Esophagus squamous epithelium (tissue), 5 donors: ENCODE results near the gene KMT5C. TPM values are rescaled to one million over a fixed set of nuclear protein-coding genes. Genes with fewer than 3 reads are reported as not detected.
"Not testable (repeated sequence)": the region's sequence is repeated elsewhere in the genome, so short reads cannot be mapped to it uniquely, and the experiment has no call there.

Source experiments
- DNase-seq: peaks from one replicate; lab custom pipeline; 2025; lab: John Stamatoyannopoulos, UW
- H3K27ac ChIP-seq, 4 donors: fragments of 200-600 bp; sonication (generic); one replicate each; pipeline ENCODE4 v1.5.1; 2016 to 2019; ENCODE audit warnings: mild to moderate bottlenecking in 1 of 4
- H3K27me3 ChIP-seq, 4 donors: fragments of 200-600 bp; sonication (generic); 1 replicate in 3 of 4; 2 replicates in 1 of 4; pipeline versions ENCODE4 v1.5.1 to v1.6.0; 2017 to 2021; ENCODE audit warnings: antibody characterized with exemption in 1 of 4
- H3K36me3 ChIP-seq, 3 donors: fragments of 200-600 bp; sonication (generic); one replicate each; pipeline ENCODE4 v1.5.1; 2016 to 2019
- H3K4me1 ChIP-seq, 3 donors: fragments of 200-600 bp; sonication (generic); one replicate each; pipeline ENCODE4 v1.5.1; 2017 to 2019
- H3K4me3 ChIP-seq, 4 donors: fragments of 200-600 bp; sonication (generic); 1 replicate in 3 of 4; 2 replicates in 1 of 4; pipeline ENCODE4 v1.5.1; 2016 to 2019; ENCODE audit warnings: mild to moderate bottlenecking in 2 of 4, moderate library complexity in 1 of 4
- H3K9me3 ChIP-seq, 3 donors: fragments of 200-600 bp; sonication (generic); one replicate each; pipeline ENCODE4 v1.5.1; 2016 to 2019
- POLR2A ChIP-seq, 4 donors: fragments of 450-650 bp; IDR thresholded peaks; one replicate each; pipeline ENCODE4 v1.6.1; 2017; ENCODE audit warnings: antibody characterized with exemption in 4 of 4, mild to moderate bottlenecking in 4 of 4, moderate library complexity in 3 of 4
- WGBS, 2 donors: methylation state at CpG; one replicate each; pipeline ENCODE4 v1.1.5; 2018; 5-methylcytosine and 5-hydroxymethylcytosine counted together
- intact Hi-C: fragments of 100-400 bp; cut with DNase I; formaldehyde crosslinking; loops from one replicate; pipeline ENCODE4 v1.15.0; 2022
- total RNA-seq, 4 donors: library from RNA; depleted of rRNA; stranded (reverse); fragments of >200 nt; gene quantifications; one replicate each; pipeline ENCODE4 v1.1.0, GENCODE V29; 2016
- TF ChIP-seq, protein P1 (sequence below), 6 experiments: fragments of 450-650 bp in 4 of 6; fragments of 200-600 bp in 2 of 6; sonication (generic) in 2 of 6; IDR thresholded peaks; one replicate each; pipeline ENCODE4 v1.5.1; 2016 to 2019; ENCODE audit warnings: antibody characterized with exemption in 6 of 6, mild to moderate bottlenecking in 4 of 6, moderate library complexity in 4 of 6
- donor health status: DM: yes; HTN: yes; CAD: no.

KMT5C gene
- total RNA-seq, 4 donors from 2014 or later, result 5.3 to 9.9 (median 8.2) TPM

DNA sequence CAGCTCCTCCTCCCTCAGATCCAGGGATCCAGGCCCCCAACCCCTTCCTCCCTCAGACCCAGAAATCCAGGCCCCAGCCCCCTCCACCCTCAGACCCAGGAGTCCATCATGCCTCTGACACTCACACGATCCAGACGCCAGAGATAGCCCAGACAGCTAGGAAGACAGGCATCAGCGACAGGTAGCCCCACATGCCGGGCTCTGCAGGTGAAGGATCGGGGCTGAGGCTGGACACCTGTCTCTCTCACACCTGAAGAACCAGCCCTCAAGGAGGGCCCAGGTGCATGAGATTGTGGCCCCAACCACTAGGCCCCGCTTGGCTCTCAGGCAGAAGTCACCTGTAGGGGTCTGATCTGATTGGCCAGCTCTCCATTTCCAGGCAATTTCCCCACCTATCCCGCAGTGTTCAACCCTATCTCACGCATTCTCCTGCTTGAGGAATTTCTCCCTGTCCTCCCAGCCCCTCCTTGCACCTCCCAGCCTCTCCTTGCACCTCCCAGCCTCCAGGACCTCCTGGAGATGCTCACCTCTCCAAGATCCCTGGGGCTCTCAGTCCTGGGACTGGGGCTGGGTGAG lies 18.7 kb upstream of the KMT5C start:
- TF ChIP-seq POLR2A (IDR thresholded peaks at IDR 0.05), result no peak
- Histone ChIP-seq H3K4me3 (no peak overlapping the region), H3K9me3 (no peaks in the 10 kb centered on the region), H3K4me1 (no peaks in the 10 kb centered on the region), H3K36me3 (no peaks in the 10 kb centered on the region), H3K27ac (no peak overlapping the region), H3K27me3 (peaks cover 0 to 42% (median 0%) of the 10 kb centered on the region in 4 donors)
- no peak for DNase-seq
- 64 to 90% methylated on average over 3 to 4 of the region's 8 CpGs for WGBS, 2 donors
- intact Hi-C loops, result no loop called here

DNA sequence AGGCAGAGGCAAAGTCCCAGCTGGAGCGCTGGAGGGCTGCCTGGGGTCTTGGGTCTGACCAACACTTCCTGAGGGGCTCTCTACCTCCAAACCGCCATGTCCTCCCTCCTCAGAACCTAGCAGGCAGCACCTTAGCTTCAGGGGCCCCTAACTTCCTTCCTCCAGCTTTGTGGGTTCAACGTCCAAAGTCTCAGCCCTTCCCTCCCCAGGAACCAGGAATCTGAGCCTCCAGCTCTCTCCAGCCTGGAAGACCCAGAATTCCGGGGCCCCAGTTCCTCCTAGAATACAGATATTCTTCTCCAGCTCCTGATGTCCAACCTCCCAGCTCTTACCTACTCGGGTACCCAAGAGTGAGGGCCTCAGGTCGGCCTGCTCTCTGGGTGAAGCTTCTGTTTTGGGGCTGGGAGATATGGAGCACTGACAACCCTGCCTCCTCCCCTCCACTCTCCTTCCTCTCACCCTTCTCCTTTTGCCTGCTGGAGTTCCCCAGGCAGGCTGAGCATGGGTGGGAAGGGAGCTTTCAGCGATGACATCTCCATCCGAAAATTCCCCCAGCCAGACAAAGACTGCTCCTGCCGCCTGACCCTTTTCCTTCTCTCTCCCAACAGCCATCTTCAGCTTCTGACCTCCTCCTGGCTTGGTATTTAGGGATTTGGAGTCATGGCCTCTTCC lies 18.1 kb upstream of the KMT5C start:
- TF ChIP-seq POLR2A (IDR thresholded peaks at IDR 0.05), result no peak
- TF ChIP-seq, protein P1, sequence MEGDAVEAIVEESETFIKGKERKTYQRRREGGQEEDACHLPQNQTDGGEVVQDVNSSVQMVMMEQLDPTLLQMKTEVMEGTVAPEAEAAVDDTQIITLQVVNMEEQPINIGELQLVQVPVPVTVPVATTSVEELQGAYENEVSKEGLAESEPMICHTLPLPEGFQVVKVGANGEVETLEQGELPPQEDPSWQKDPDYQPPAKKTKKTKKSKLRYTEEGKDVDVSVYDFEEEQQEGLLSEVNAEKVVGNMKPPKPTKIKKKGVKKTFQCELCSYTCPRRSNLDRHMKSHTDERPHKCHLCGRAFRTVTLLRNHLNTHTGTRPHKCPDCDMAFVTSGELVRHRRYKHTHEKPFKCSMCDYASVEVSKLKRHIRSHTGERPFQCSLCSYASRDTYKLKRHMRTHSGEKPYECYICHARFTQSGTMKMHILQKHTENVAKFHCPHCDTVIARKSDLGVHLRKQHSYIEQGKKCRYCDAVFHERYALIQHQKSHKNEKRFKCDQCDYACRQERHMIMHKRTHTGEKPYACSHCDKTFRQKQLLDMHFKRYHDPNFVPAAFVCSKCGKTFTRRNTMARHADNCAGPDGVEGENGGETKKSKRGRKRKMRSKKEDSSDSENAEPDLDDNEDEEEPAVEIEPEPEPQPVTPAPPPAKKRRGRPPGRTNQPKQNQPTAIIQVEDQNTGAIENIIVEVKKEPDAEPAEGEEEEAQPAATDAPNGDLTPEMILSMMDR (IDR thresholded peaks at IDR 0.05), result no peak
- H3K4me1 ChIP-seq, result no peaks in the 10 kb centered on the region
- WGBS, 2 donors, result 67 to 76% methylated on average over 3 to 9 of the region's 9 CpGs
- no peak for DNase-seq
- H3K36me3 ChIP-seq, result no peaks in the 10 kb centered on the region
- intact Hi-C loops, result no loop called here
- H3K27ac ChIP-seq, result no peak overlapping the region
- H3K9me3 ChIP-seq, result no peaks in the 10 kb centered on the region
- peaks cover 0 to 42% (median 0%) of the 10 kb centered on the region in 4 donors for H3K27me3 ChIP-seq
- no peak overlapping the region for H3K4me3 ChIP-seq

DNA sequence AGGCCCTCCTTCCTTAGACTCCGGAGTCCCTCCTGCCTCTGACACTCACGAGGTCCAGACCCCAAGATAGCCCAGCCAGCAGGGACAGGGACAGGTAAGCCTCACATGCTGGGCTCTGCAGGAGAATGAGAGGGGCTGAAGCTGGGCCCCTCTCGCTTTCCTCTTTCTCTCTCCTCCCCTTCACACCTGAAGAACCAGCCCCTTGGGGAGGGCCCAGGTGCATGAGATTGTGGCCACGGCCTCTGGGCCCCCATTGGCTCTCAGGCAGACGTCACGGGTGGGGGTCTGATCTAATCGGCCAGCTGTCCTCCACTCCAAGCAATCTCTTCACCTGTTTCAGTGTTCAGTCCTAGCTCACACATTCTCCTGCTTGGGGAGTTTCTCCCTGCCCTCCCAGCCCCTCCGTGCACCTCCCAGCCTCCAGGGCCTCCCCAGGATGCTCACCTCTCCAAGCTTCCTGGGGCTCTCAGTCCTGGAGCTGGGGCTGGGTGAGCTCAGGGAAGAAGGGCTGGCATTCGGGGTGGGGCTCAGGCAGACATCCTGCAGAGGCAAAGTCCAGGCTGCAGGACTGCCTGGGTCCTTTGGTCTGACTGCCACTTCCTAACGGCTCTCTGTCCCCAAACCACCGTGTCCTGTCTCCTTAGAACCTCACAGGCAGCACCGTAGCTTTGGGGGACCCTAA lies 17.3 kb upstream of the KMT5C start:
- H3K27ac ChIP-seq, result no peak overlapping the region
- H3K4me3 ChIP-seq, result no peak overlapping the region
- no peaks in the 10 kb centered on the region for H3K36me3 ChIP-seq
- H3K9me3 ChIP-seq, result no peaks in the 10 kb centered on the region
- no peak for DNase-seq
- H3K27me3 ChIP-seq, result peaks cover 0 to 42% (median 0%) of the 10 kb centered on the region in 4 donors
- WGBS, 2 donors, result 59 to 74% methylated on average over 10 of the region's 12 CpGs
- TF ChIP-seq, protein P1 (IDR thresholded peaks at IDR 0.05), result no peak
- TF ChIP-seq POLR2A (IDR thresholded peaks at IDR 0.05), result no peak
- H3K4me1 ChIP-seq, result no peaks in the 10 kb centered on the region
- intact Hi-C loops, result no loop called here

DNA sequence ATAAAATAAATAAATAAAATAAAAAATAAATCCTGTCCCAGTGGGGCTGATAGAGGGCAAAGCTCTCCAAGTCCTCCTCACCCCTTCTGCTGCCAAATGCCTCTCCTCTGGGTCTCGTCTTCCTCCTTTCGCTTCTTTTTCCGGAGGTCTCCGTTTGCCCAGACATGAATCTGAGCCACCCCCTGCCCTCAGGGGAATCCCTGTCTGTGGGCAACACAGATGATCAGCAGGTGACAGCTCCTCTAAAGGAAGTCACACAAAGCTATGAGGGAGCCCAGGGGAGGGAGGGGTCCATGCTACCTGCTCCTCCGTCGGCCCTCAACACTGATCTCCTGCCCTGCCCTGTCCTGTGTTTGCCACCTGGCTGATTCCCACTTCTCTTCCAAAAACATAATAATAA lies 15.0 kb upstream of the KMT5C start:
- Histone ChIP-seq H3K36me3 (no peaks in the 10 kb centered on the region), H3K27ac (peak overlapping the region in 1 of 4 donors; percentile 67), H3K4me3 (peak overlapping the region in 1 of 4 donors; percentile 27), H3K9me3 (no peaks in the 10 kb centered on the region), H3K27me3 (peaks cover 0 to 38% (median 0%) of the 10 kb centered on the region in 4 donors), H3K4me1 (no peaks in the 10 kb centered on the region)
- intact Hi-C loops, result no loop called here
- no peak for DNase-seq
- TF ChIP-seq POLR2A (IDR thresholded peaks at IDR 0.05), result no peak
- TF ChIP-seq, protein P1 (IDR thresholded peaks at IDR 0.05), result no peak
- 48 to 67% methylated on average over 6 of the region's 6 CpGs for WGBS, 2 donors

DNA sequence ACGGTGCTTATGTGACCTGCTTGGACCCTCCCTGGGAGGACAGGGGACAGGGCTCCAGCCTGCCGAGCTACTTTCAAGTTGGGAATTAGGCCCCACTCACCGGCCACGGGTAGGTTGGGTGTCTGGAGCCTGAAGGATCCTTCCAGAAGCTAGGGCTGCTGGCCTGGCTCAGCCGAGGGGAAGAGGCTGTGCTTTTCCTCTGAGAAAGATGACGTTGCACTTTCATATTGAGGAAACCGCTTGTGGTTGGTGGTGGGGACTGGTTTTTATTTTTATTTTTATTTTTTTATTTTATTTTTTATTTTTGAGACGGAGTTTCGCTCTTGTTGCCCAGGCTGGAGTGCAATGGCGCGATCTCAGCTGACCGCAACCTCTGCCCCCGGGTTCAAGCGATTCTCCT lies 14.5 kb upstream of the KMT5C start, which contains the start of gene TMEM150B:
TSS of gene TMEM150B (minus strand) at position 170 of the 400 bp plus-strand sequence. CDS start 4,305 bp downstream, outside the sequence.
- 64 to 68% methylated on average over 13 to 14 of the region's 14 CpGs for WGBS, 2 donors
- Histone ChIP-seq H3K4me3 (peak within 1 kb of the TSS in 1 of 4 donors; percentile 27), H3K27ac (peak within 1 kb of the TSS in 2 of 4 donors; percentile 6 to 67), H3K27me3 (peaks cover 0 to 33% (median 0%) of the 10 kb centered on the region in 4 donors), H3K9me3 (no peaks in the 10 kb centered on the region), H3K36me3 (no peaks in the 10 kb centered on the region), H3K4me1 (no peaks in the 10 kb centered on the region)
- TF ChIP-seq POLR2A (IDR thresholded peaks at IDR 0.05), result no peak
- TF ChIP-seq, protein P1 (IDR thresholded peaks at IDR 0.05), result no peak
- no peak for DNase-seq
- intact Hi-C loops, result no loop called here

DNA sequence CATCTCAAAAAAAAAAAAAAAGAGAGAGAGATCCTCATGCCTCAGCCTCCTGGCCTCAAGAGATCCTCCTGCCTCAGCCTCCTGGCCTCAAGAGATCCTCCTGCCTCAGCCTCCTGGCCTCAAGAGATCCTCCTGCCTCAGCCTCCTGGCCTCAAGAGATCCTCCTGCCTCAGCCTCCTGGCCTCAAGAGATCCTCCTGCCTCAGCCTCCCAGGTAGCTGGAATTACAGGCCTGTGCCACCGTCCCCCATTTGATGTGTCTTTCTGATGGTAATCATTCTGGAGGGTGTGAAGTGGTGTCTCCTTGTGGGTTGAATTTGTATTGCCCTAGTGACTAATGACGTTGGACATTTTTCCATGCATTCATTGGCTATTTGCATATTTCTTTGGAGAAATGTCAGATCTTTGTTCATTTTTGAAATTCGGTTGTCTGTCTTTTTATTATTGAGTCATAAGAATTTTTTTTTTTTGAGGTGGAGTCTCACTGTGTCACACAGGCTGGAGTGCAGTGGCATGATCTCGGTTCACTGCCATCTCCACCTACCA lies 10.8 kb upstream of the KMT5C start:
- H3K4me1 ChIP-seq, H3K36me3 ChIP-seq, intact Hi-C loops, H3K27ac ChIP-seq, H3K9me3 ChIP-seq, H3K4me3 ChIP-seq, DNase-seq: not testable (repeated sequence)
- peaks cover 0 to 25% (median 0%) of the 10 kb centered on the region in 4 donors for H3K27me3 ChIP-seq
- 64 to 65% methylated on average over 4 of the region's 4 CpGs for WGBS, 2 donors

DNA sequence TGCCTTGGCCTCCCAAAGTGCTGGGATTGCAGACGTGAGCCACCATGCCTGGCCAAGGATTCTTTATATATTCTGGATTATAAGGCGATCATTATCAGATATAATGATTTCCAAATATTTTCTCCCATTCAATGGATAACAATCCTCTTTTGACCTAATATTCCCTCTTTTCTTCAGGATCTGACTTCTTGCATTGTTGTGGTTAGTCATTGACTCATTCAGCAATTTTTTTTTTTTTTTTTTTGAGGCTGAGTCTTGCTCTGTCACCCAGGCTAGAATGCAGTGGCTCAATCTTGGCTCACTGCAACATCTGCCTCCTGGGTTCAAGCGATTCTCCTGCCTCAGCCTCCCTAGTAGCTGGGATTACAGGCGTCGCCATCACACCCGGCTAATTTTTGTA lies 9.9 kb upstream of the KMT5C start:
- DNase-seq, H3K4me1 ChIP-seq, H3K36me3 ChIP-seq, H3K4me3 ChIP-seq, H3K9me3 ChIP-seq, H3K27ac ChIP-seq, intact Hi-C loops: not testable (repeated sequence)
- H3K27me3 ChIP-seq, result peaks cover 0 to 28% (median 0%) of the 10 kb centered on the region in 4 donors
- 77 to 85% methylated on average over 6 of the region's 6 CpGs for WGBS, 2 donors
